PC-3 (cell line): Measurements from ENCODE around the gene KNDC1. TPM values are rescaled to one million over a fixed set of nuclear protein-coding genes. Genes with fewer than 3 reads are reported as not detected.

Experiments
- ATAC-seq: fragments of 200-7000 bp; cut with Tn5 transposase; 2 replicates; pipeline ENCODE4 v1.9.1; 2020; ENCODE audit warnings: mild to moderate bottlenecking, moderate library complexity
- BruUV-seq: library from RNA; stranded (reverse); fragments of 400-500 nt; replicated peaks from 2 replicates; lab custom pipeline; 2021; lab: Mats Ljungman, UMichigan
- CTCF ChIA-PET: fragments of 300-600 bp; sonication (Branson Sonifier 250); formaldehyde crosslinking; loops from one replicate; lab custom pipeline; 2022; ENCODE audit warnings: antibody characterized with exemption; lab: Charles Lee
- POLR2A ChIA-PET: fragments of 300-600 bp; sonication (Branson Sonifier 250); formaldehyde crosslinking; loops from one replicate; lab custom pipeline; 2022; ENCODE audit warnings: antibody characterized with exemption; ENCODE audit not compliant: unreplicated experiment; lab: Charles Lee
- DNase-seq: peaks from one replicate; pipeline ENCODE4 v3.0.0-alpha.2; 2015
- H2AFZ ChIP-seq: fragments of 300-600 bp; sonication (generic); 2 replicates; pipeline ENCODE4 v1.6.0; 2016; ENCODE audit warnings: antibody characterized with exemption, low read length
- H3F3A ChIP-seq: fragments of 300-600 bp; sonication (generic); one replicate; pipeline ENCODE4 v1.6.0; 2017; ENCODE audit warnings: antibody characterized with exemption, low read length, control low read depth, mild to moderate bottlenecking; ENCODE audit not compliant: unreplicated experiment
- H3K27ac ChIP-seq: fragments of 300-600 bp; sonication (generic); 2 replicates; pipeline ENCODE4 v1.5.1; 2016; ENCODE audit warnings: mild to moderate bottlenecking, low read length
- H3K27me3 ChIP-seq: fragments of 300-600 bp; sonication (generic); 2 replicates; pipeline ENCODE4 v1.6.1; 2016; ENCODE audit warnings: low read length, mixed read lengths
- H3K36me3 ChIP-seq: fragments of 300-600 bp; sonication (generic); 2 replicates; pipeline ENCODE4 v1.6.1; 2016; ENCODE audit warnings: low read depth, mixed run types, low read length, mixed read lengths
- H3K4me1 ChIP-seq: fragments of 300-600 bp; sonication (generic); 2 replicates; pipeline ENCODE4 v1.5.1; 2016; ENCODE audit warnings: low read length; ENCODE audit not compliant: insufficient read depth
- H3K4me2 ChIP-seq: fragments of 300-600 bp; sonication (generic); 2 replicates; pipeline ENCODE4 v1.6.0; 2016; ENCODE audit warnings: low read length
- H3K4me3 ChIP-seq: fragments of 300-600 bp; sonication (generic); 2 replicates; pipeline ENCODE4 v1.5.1; 2016; ENCODE audit warnings: mild to moderate bottlenecking, low read length, mixed read lengths
- H3K79me2 ChIP-seq: fragments of 300-600 bp; sonication (generic); 2 replicates; pipeline ENCODE4 v1.6.1; 2017; ENCODE audit warnings: low read length, mixed read lengths
- H3K9ac ChIP-seq: fragments of 300-600 bp; sonication (generic); 2 replicates; pipeline ENCODE4 v1.6.0; 2016; ENCODE audit warnings: mild to moderate bottlenecking, low read length
- H3K9me2 ChIP-seq: fragments of 300-600 bp; sonication (generic); replicated peaks from 2 replicates; pipeline ENCODE4 v1.6.1; 2016; ENCODE audit warnings: mixed run types, low read length, mixed read lengths
- H3K9me3 ChIP-seq: fragments of 300-600 bp; sonication (generic); 2 replicates; pipeline ENCODE4 v1.6.1; 2016; ENCODE audit warnings: low read length, mixed read lengths
- H4K20me1 ChIP-seq: fragments of 300-600 bp; sonication (generic); 2 replicates; pipeline ENCODE4 v1.6.1; 2016; ENCODE audit warnings: low read length, mixed read lengths
- EZH2 ChIP-seq: fragments of 300-600 bp; sonication (generic); IDR thresholded peaks from one replicate; pipeline ENCODE4 v1.6.1; 2017; ENCODE audit warnings: antibody characterized with exemption, mild to moderate bottlenecking, low read length; ENCODE audit not compliant: unreplicated experiment
- EZH2phosphoT487 ChIP-seq: fragments of 300-600 bp; sonication (generic); IDR thresholded peaks from 2 replicates; pipeline ENCODE4 v1.6.1; 2018; ENCODE audit warnings: mild to moderate bottlenecking, antibody characterized with exemption, low read length, borderline replicate concordance
- intact Hi-C: fragments of 100-400 bp; cut with micrococcal nuclease; formaldehyde crosslinking; loops from 2 replicates; pipeline ENCODE4 v1.9.0; 2023
- total RNA-seq: library from RNA; depleted of rRNA; stranded (reverse); fragments of >200 nt; gene quantifications from 2 replicates; pipeline ENCODE4 v1.2.3, GENCODE V29; 2014
- TF ChIP-seq, protein P1 (sequence below): fragments of 300-600 bp; sonication (generic); conservative IDR thresholded peaks from 2 replicates; pipeline ENCODE4 v1.5.1; 2017; ENCODE audit warnings: antibody characterized with exemption, low read depth, mild to moderate bottlenecking, low read length

KNDC1 gene
- total RNA-seq, 1 experiment from 2014 or later, result not detected

DNA sequence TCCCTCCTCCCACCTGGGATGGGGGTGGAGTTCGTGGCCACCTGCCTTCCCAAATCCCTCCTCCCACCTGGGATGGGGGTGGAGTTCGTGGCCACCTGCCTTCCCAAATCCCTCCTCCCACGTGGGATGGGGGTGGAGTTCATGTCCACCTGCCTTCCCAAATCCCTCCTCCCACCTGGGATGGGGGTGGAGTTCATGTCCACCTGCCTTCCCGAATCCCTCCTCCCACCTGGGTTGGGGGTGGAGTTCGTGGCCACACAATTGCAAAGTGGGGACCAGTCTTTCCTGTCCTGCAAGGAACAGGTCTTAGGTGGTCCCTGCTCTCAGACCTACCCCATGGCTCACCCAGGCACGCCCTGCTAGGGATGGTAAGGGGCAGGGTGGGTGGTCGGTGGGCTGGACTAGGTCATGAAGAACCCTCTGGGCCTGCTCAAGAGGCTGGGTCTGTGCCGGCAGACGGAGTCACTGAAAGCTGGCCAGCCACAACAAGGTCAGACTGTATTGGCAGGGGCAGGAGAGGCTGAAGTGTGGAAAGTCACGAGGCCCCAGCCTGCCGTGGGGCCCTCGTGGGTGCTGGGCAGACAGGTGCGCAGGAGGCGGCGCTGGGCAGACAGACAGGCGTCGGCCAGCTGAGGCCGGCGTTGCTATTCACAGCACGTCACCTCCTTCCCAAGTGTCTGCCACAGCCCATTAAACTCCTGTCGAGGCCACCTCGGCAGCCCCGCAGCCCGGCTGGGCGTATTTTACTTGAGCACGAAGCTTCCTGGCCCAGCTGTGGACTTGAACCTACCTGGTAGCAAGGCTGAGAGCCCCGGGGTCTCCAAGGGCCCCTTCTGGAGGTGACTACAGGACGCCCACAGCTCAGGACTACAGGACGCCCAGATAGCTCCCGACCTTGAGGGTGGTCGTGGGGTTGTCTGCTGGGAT, 4.1 kb downstream of the KNDC1 start:
- H3F3A ChIP-seq, result no peaks in the 10 kb centered on the region
- H3K27ac ChIP-seq, result no peak overlapping the region
- TF ChIP-seq, protein P1, sequence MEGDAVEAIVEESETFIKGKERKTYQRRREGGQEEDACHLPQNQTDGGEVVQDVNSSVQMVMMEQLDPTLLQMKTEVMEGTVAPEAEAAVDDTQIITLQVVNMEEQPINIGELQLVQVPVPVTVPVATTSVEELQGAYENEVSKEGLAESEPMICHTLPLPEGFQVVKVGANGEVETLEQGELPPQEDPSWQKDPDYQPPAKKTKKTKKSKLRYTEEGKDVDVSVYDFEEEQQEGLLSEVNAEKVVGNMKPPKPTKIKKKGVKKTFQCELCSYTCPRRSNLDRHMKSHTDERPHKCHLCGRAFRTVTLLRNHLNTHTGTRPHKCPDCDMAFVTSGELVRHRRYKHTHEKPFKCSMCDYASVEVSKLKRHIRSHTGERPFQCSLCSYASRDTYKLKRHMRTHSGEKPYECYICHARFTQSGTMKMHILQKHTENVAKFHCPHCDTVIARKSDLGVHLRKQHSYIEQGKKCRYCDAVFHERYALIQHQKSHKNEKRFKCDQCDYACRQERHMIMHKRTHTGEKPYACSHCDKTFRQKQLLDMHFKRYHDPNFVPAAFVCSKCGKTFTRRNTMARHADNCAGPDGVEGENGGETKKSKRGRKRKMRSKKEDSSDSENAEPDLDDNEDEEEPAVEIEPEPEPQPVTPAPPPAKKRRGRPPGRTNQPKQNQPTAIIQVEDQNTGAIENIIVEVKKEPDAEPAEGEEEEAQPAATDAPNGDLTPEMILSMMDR, result no peak
- no peak for TF ChIP-seq EZH2phosphoT487
- no peak for TF ChIP-seq EZH2
- intact Hi-C loops, result no loop called here
- DNase-seq (no peak), ATAC-seq (no peak)
- H4K20me1 ChIP-seq, result no peaks in the 10 kb centered on the region
- POLR2A ChIA-PET, result no interaction called here
- no peaks in the 10 kb centered on the region for H3K9me2 ChIP-seq
- no peaks in the 10 kb centered on the region for H3K36me3 ChIP-seq
- H3K4me3 ChIP-seq, result no peak overlapping the region
- peaks cover 14% of the 10 kb centered on the region for H3K27me3 ChIP-seq
- no peaks in the 10 kb centered on the region for H3K79me2 ChIP-seq
- H3K9ac ChIP-seq, result no peak overlapping the region
- H3K4me1 ChIP-seq, result no peaks in the 10 kb centered on the region; the same call in 1 of the 2 replicates
- no TSS peak for BruUV-seq
- CTCF ChIA-PET, result no interaction called here
- no peak overlapping the region for H2AFZ ChIP-seq
- H3K9me3 ChIP-seq, result no peaks in the 10 kb centered on the region
- H3K4me2 ChIP-seq, result no peak overlapping the region

DNA sequence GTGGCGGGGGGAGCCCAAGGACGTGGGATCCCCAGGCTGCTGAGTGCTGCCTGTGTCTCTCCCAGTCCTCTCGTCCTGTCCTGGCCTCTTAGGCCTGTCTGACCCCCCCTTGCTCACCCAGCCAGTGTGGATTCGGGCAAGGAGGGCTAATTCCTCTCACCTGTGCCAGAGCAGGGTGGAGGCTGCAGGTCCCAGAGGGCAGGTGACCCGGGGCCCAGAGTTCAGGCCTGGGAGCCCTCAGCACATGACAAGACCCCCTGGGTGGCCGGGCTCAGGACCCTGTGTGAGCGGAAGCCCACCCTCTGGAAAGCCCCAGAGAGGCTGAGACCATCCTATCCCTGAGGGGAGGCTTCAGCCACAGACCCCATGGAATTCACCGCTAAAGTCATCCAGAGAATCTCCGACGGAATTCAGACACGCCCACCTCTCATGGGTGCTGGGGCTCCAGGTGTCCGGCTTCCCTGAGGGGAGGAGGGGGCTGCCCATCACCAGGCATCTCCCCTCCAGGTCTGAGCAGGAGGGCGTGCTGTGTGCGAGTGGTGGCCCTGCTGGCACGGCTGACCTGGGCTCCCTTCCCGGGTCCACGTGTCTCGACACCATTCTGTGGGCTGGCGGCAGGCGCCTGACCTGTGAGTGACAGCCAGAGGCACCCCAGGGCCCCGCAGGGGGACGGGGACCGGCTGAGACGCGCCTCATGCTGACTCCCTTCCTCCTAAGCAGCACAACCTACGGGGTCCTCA, 5.0 kb downstream of the KNDC1 start:
- TF ChIP-seq EZH2 (no peak), EZH2phosphoT487 (no peak)
- TF ChIP-seq, protein P1, result no peak
- no TSS peak for BruUV-seq

More for the DNA sequence above, 5.0 kb downstream of the KNDC1 start:
- Histone ChIP-seq H3K27ac (no peak overlapping the region), H4K20me1 (no peaks in the 10 kb centered on the region), H3K4me1 (no peaks in the 10 kb centered on the region; the same call in 1 of the 2 replicates), H3K9me3 (no peaks in the 10 kb centered on the region), H3K36me3 (no peaks in the 10 kb centered on the region), H3K9ac (no peak overlapping the region), H3K27me3 (peaks cover 14% of the 10 kb centered on the region), H3K4me2 (no peak overlapping the region), H3K79me2 (no peaks in the 10 kb centered on the region), H2AFZ (no peak overlapping the region), H3K4me3 (no peak overlapping the region), H3K9me2 (no peaks in the 10 kb centered on the region), H3F3A (no peaks in the 10 kb centered on the region)
- ATAC-seq (no peak), DNase-seq (no peak)
- ChIA-PET CTCF (no interaction called here), POLR2A (no interaction called here)
- intact Hi-C loops, result no loop called here
